Cardiac muscle cell (in vitro differentiated cells and primary cell): ENCODE measurements around the gene CDC14A. TPM values are rescaled to one million over a fixed set of nuclear protein-coding genes. Genes with fewer than 3 reads are reported as not detected.

Source experiments
- DNase-seq, 2 donors: peaks; one replicate each; pipeline versions ENCODE4 v3.0.0 to v3.0.0-alpha.2; 2010 to 2017; ENCODE audit warnings: low read depth in 1 of 2, low spot score in 1 of 2
- H3K27ac ChIP-seq: fragments of 200-600 bp; sonication (generic); 2 replicates; pipeline ENCODE4 v1.5.1; 2016
- H3K27me3 ChIP-seq: fragments of 200-600 bp; sonication (generic); 2 replicates; pipeline ENCODE4 v1.6.0; 2016; ENCODE audit warnings: control low read depth
- H3K36me3 ChIP-seq: fragments of 200-600 bp; sonication (generic); 2 replicates; pipeline ENCODE4 v1.5.1; 2016; ENCODE audit warnings: control low read depth
- H3K4me1 ChIP-seq: fragments of 200-600 bp; sonication (generic); 2 replicates; pipeline ENCODE4 v1.8.1; 2017; ENCODE audit warnings: low read depth, mild to moderate bottlenecking, mixed run types
- H3K4me3 ChIP-seq: fragments of 200-600 bp; sonication (generic); 2 replicates; pipeline ENCODE4 v1.5.1; 2016; ENCODE audit warnings: mild to moderate bottlenecking
- H3K9me3 ChIP-seq: fragments of 200-600 bp; sonication (generic); 2 replicates; pipeline ENCODE4 v1.5.1; 2017; ENCODE audit warnings: low read depth, mild to moderate bottlenecking, control low read depth
- polyA plus RNA-seq: library from polyadenylated mRNA; unstranded; fragments of >200 nt; fragmentation: Nextera tagmentation; extraction: Ambion mirVana; gene quantifications from 2 replicates; pipeline ENCODE4 v1.2.1, GENCODE V29; 2016
- total RNA-seq: library from RNA; depleted of rRNA; stranded (reverse); fragments of >200 nt; gene quantifications from 2 replicates; pipeline ENCODE4 v1.2.3, GENCODE V29; 2016
- TF ChIP-seq, protein P1 (sequence below): IDR thresholded peaks from 2 replicates; pipeline ENCODE4 v1.5.1; 2012; ENCODE audit warnings: low read depth, mild to moderate bottlenecking, low read length

Gene CDC14A
- total and polyA plus RNA-seq, 2 experiments from 2014 or later: 9.6 to 16.9 TPM

GRCh38 chr1:100360790-100361510, 8.6 kb downstream of the CDC14A start:
- no peaks in the 10 kb centered on the region for H3K27me3 ChIP-seq
- no peak overlapping the region for H3K4me3 ChIP-seq
- H3K9me3 ChIP-seq: no peaks in the 10 kb centered on the region
- DNase-seq: peak; percentile 42 to 66
- peak overlapping the region; percentile 67 for H3K27ac ChIP-seq
- TF ChIP-seq, protein P1, sequence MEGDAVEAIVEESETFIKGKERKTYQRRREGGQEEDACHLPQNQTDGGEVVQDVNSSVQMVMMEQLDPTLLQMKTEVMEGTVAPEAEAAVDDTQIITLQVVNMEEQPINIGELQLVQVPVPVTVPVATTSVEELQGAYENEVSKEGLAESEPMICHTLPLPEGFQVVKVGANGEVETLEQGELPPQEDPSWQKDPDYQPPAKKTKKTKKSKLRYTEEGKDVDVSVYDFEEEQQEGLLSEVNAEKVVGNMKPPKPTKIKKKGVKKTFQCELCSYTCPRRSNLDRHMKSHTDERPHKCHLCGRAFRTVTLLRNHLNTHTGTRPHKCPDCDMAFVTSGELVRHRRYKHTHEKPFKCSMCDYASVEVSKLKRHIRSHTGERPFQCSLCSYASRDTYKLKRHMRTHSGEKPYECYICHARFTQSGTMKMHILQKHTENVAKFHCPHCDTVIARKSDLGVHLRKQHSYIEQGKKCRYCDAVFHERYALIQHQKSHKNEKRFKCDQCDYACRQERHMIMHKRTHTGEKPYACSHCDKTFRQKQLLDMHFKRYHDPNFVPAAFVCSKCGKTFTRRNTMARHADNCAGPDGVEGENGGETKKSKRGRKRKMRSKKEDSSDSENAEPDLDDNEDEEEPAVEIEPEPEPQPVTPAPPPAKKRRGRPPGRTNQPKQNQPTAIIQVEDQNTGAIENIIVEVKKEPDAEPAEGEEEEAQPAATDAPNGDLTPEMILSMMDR: no peak
- no peaks in the 10 kb centered on the region for H3K36me3 ChIP-seq
- H3K4me1 ChIP-seq: peaks cover 22% of the 10 kb centered on the region

GRCh38 chr1:100361511-100362089, 9.3 kb downstream of the CDC14A start:
- peaks cover 22% of the 10 kb centered on the region for H3K4me1 ChIP-seq
- TF ChIP-seq, protein P1: no peak
- peak overlapping the region; percentile 35 for H3K27ac ChIP-seq
- H3K27me3 ChIP-seq: no peaks in the 10 kb centered on the region
- H3K9me3 ChIP-seq: no peaks in the 10 kb centered on the region
- no peak overlapping the region for H3K4me3 ChIP-seq
- no peak for DNase-seq
- no peaks in the 10 kb centered on the region for H3K36me3 ChIP-seq

DNA sequence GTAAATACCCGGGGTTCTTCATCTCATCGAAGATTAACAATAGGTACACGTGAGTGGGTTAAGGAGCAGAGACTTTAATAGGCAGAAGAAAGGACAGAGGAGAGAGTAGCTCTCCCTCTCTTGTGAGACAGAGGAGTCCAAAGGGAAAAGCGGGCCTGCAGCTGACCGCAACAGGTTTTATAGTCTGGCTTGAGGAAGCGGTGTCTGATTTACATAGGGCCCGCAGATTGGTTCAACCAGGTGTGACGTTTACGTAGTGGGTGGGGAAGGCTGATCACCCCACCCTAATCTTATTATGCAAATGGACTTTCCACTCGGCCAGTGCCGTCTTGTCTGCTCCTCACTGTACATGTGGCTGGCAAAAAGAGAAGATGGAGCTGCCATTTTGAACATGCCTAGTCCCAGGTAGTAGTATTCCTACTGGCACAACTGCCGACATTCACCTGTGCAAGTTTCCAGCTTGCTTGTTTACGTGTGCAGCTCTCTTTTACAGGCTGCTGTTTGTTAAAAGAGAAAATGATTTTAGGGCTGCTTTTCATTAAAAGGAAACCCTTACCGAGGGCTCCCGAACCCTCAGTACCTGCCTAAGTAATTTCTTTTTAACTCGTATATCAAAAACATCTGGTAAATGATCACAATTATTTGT, 10.6 kb downstream of the CDC14A start:
- H3K4me1 ChIP-seq: peaks cover 22% of the 10 kb centered on the region
- DNase-seq: no peak
- no peak overlapping the region for H3K27ac ChIP-seq
- TF ChIP-seq, protein P1: no peak
- no peaks in the 10 kb centered on the region for H3K27me3 ChIP-seq
- H3K36me3 ChIP-seq: no peaks in the 10 kb centered on the region
- no peak overlapping the region for H3K4me3 ChIP-seq
- H3K9me3 ChIP-seq: no peaks in the 10 kb centered on the region

- H3K9me3 ChIP-seq: no peaks in the 10 kb centered on the region
- no peak overlapping the region for H3K4me3 ChIP-seq
- DNase-seq: no peak
- H3K36me3 ChIP-seq: no peaks in the 10 kb centered on the region
- H3K4me1 ChIP-seq: peaks cover 17% of the 10 kb centered on the region
- TF ChIP-seq, protein P1: no peak
- H3K27ac ChIP-seq: no peak overlapping the region
- no peaks in the 10 kb centered on the region for H3K27me3 ChIP-seq
These were observed 11.5 kb downstream of the CDC14A start for GRCh38 chr1:100363831-100364230.

DNA sequence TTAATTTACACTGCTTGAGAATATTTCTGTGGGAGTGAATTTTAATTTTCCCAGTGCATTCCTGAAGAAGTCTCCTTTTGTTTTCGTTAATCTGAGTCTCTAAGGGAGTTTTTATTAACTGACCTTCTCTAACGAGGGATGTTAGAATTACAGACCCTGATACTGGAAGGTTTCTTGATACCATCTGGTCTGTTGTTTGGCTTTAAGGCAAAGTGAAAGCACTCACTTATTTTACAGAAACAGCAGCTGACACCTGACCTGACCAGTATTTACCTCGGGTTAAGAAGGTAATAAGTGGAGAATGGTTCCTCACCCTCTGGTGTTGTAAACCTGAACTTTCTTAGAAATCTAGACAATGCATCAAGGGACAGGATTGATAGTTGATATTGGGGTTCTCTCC, 12.4 kb downstream of the CDC14A start:
- TF ChIP-seq, protein P1: no peak
- Histone ChIP-seq H3K27me3 (no peaks in the 10 kb centered on the region), H3K4me3 (no peak overlapping the region), H3K36me3 (no peaks in the 10 kb centered on the region), H3K27ac (no peak overlapping the region), H3K4me1 (peaks cover 17% of the 10 kb centered on the region), H3K9me3 (no peaks in the 10 kb centered on the region)
- no peak for DNase-seq
